HuH-7 (cell line): Measurements from ENCODE around the gene CT45A3.
"Not testable (repeated sequence)": the region's sequence is repeated elsewhere in the genome, so short reads cannot be mapped to it uniquely, and the experiment has no call there.

ENCODE experiments used
- DNase-seq: peaks from one replicate; pipeline ENCODE4 v3.0.0; 2011; ENCODE audit warnings: low spot score

Gene CT45A3, protein sequence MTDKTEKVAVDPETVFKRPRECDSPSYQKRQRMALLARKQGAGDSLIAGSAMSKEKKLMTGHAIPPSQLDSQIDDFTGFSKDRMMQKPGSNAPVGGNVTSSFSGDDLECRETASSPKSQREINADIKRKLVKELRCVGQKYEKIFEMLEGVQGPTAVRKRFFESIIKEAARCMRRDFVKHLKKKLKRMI

DNA sequence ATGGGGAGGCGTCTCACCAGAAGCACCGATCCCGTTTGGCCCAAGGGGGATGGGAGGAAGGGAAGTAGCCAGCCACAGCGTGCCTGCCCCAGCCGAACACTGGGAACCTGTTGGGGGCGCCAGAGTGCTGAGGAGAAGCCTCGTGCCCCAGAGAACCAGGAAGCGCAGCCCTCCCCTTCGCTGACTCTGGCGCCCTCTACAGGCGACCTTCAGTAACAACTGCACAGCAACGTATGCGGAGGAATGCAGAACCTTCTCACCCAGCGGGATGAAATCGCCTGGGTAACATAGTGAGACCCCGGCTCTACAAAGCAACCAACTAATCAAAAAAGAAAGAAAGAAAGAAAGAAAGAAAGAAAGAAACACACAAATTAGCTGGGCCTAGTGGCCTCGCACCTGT, at the start of gene CT45A3:
Gene CT45A3 (minus strand): TSS at position 101 of the 400 bp plus-strand sequence. CDS start 3,747 bp downstream, outside the sequence.
- DNase-seq = not testable (repeated sequence)

DNA sequence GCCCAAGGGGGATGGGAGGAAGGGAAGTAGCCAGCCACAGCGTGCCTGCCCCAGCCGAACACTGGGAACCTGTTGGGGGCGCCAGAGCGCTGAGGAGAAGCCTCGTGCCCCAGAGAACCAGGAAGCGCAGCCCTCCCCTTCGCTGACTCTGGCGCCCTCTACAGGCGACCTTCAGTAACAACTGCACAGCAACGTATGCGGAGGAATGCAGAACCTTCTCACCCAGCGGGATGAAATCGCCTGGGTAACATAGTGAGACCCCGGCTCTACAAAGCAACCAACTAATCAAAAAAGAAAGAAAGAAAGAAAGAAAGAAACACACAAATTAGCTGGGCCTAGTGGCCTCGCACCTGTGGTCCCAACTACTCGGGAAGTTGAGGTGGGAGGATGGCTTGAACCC, 34.7 kb upstream of the CT45A3 start, which contains the start of gene CT45A6:
Gene CT45A6 (minus strand): TSS at position 101 of the 400 bp plus-strand sequence. CDS start 3,794 bp downstream, outside the sequence.
- DNase-seq = not testable (repeated sequence)

GRCh38 chrX:135785403-135785802, 17.4 kb upstream of the CT45A3 start, which contains the start of gene CT45A5:
TSS of gene CT45A5 (minus strand) at chrX:135785503. CDS start at chrX:135781729, 3,774 bp downstream.
- DNase-seq = not testable (repeated sequence)

GRCh38 chrX:135744739-135745138, 23.3 kb downstream of the CT45A3 start:
- not testable (repeated sequence) for DNase-seq

- no peak for DNase-seq
Measured at GRCh38 chrX:135741192-135741715, 26.7 kb downstream of the CT45A3 start.

DNA sequence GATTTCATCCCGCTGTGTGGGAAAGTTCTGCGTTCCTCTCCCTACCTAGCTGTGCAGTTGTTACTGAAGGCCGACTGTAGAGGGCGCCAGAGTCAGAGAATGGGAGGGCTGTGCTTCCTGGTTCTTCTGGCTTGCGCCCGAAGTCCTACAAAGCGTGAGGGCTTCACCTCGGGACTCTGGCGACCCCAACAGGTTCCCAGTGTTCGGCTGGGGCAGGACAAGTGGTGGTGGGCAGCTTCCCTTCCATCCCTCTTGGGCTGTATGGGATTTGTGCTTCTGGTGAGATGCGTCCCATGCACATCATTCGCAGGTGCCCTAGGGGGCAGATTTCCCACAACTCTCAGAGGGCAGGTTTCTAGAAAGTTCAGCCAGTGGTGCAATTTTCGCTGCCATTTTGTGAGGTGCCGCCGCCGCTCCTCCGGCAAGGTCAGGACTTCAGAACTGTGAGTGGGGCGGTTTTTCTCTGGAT, 27.3 kb downstream of the CT45A3 start:
- peak; percentile 44 for DNase-seq

- no peak for DNase-seq
Measured at GRCh38 chrX:135737366-135738071, 30.5 kb downstream of the CT45A3 start.

GRCh38 chrX:135734666-135735065, 33.3 kb downstream of the CT45A3 start:
- not testable (repeated sequence) for DNase-seq

DNA sequence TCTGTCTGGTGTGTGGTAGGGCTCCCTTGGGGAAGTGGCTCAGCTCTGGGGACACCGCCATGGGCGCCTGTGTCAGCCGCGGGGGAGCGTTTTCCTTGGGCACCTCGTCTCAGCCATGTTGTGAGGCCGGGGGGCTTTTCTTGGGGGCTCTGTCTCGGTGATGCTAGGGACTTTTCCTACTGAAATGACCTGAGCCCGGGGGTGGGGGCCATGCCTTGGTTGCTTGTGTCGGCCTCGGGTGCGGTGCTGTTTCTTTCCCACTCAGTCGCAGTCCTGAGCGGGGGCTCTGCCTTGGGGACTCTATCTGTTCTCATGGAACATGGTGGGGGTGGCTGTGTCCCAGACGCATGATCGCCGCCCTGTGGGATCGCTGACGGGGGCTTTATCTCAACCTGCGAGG, 54.2 kb downstream of the CT45A3 start:
- DNase-seq = no peak

DNA sequence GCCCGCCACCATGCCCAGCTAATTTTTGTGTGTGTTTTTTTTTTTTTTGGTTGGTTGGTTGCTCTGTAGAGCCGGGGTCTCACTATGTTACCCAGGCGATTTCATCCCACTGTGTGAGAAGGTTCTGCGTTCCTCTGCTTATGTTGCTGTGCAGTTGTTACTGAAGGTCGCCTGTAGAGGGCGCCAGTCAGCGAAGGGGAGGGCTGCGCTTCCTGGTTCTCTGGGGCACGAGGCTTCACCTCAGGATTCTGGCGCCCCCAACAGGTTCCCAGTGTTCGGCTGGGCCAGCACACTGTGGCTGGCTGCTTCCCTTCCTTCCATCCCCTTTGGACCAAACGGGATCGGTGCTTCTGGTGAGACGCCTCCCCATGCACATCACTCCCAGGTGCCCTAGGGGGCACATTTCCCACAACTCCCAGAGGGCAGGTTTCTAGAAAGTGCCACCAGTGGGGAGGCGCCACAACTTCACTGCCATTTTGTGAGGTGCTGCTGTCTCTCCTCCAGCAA, 54.8 kb downstream of the CT45A3 start, which contains the start of gene CT45A1:
Gene CT45A1 (plus strand): TSS at position 457 of the 507 bp plus-strand sequence. CDS start 5,302 bp downstream, outside the sequence.
- DNase-seq = not testable (repeated sequence)
